HG03442 (cell line): ENCODE data around the gene C1QL4.

ENCODE experiments used
- ATAC-seq: cut with Tn5 transposase; IDR thresholded peaks from one replicate; pipeline ENCODE4 v1.9.1; 2021; ENCODE audit warnings: mild to moderate bottlenecking, moderate library complexity; ENCODE audit not compliant: unreplicated experiment

C1QL4 gene

GRCh38 chr12:49348781-49349180, 11.8 kb upstream of the C1QL4 start:
- ATAC-seq: no peak

DNA sequence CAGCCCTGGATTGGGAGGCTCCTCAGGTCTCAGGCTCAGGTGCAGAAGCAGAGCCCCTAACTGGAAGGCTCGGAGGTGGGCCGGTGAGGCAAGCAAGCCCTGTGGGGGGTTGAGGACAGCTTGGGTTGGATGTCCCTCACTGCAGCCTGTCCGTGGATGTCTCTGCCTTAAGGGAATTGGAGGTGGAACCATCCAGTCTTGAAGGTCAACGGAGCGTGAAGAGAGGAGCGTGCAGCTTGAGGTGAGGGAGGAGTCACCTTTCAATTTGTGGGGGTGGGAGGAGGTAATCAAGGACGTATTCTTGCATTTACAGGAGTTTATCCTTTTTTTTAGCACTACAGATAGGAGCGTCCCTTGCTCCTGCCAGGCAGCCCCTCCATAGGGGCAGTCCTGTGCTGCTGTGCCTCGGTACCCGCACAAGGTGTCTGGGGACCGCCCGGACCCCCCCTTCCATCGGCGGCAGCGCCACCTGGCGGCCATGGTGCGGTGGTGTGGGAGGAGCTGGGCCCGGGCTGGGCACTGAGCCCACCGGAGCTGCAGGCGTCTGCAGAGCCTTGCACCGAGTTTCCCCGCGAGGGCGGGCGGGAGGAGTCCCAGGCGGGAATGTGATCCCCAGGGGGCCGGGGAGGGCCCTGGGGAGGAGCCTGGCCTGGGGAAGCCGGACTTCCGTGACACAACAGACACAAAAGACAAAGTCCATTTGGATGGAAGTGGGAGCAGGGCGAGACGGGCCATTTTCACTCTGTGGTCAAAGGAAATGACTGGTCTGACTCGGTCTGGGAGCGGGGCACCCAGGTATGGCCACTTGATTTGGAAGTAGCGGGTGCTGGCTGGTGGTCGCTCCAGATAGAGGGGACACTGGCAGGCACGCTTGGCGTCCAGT, 10.6 kb upstream of the C1QL4 start:
- ATAC-seq: no peak

DNA sequence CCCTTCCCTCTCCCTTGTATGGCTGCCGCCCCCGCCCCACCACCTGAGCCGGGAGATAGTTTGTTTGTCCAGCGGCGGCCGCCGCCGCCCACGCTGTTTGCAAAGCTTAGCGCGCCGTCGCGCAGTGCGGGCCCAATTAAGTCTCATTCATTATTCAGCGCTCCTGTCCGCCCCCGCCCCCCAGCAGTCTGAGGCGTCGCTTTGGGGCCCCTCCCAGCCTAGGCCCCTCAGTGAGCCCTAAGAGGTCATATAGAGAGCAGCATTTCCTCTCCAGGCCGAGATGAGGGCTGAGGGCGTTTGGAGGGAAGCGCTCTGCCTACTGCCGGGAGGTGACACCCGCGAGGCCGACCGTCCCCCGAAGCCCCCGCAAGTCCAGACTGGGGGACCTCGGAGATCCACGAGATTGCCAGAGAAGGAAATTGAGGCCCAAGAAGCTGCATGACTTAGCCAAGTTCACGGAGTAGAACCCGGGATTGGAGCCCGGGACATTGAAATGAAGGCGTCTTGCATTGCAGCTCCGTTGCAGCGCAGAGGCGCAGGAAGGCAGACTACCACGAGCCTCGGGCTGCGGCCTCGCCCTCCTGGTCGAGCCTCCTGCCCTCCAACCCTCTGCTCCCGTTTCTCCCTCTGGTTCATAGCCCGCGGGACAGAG, 9.8 kb upstream of the C1QL4 start, which contains the start of gene DNAJC22:
Gene DNAJC22, plus strand, starts transcription at position 230 of the 652 bp plus-strand sequence. CDS start 1,985 bp downstream, outside the sequence.
- no peak for ATAC-seq

DNA sequence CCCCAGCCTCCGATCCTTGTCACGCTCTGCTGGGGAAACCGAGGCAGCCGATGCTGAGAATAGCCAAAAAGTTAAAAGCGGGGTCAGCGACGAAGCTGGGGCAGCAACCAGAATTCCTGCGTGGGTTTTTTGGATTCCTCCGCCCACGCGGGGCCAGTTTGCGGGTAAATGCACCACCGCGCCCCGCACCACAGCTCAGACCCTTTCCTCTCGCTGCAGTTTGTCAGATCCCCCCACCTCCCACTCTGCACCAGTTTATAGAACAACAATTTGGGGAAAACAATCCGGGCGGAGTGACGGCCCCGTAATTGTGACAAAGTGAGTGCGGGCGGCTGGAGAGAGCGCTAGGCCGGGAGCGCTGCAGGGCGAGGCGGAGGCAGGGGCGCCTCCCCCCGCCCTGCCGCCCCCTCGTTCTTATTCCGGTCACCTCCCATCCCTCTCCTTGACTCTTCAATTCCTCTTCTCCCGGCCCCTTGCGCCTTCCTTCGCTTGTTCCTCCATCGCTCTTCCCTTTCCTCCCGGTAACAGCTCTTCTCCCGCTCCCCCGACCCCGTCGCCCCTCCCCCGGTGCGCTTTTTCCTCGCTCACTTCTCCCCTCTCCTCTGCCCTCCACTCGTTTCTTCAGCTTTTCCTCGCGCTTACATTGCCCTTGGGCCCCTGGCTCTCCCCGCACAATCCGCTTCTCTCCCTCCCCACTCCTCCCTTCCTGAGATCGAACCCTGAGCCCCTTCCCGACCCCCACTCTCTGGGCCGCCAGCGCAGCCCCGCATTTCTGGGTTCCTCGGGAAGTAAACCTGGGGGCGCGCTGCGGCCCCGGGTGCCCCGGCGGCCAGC, 9.1 kb upstream of the C1QL4 start:
- ATAC-seq: no peak

DNA sequence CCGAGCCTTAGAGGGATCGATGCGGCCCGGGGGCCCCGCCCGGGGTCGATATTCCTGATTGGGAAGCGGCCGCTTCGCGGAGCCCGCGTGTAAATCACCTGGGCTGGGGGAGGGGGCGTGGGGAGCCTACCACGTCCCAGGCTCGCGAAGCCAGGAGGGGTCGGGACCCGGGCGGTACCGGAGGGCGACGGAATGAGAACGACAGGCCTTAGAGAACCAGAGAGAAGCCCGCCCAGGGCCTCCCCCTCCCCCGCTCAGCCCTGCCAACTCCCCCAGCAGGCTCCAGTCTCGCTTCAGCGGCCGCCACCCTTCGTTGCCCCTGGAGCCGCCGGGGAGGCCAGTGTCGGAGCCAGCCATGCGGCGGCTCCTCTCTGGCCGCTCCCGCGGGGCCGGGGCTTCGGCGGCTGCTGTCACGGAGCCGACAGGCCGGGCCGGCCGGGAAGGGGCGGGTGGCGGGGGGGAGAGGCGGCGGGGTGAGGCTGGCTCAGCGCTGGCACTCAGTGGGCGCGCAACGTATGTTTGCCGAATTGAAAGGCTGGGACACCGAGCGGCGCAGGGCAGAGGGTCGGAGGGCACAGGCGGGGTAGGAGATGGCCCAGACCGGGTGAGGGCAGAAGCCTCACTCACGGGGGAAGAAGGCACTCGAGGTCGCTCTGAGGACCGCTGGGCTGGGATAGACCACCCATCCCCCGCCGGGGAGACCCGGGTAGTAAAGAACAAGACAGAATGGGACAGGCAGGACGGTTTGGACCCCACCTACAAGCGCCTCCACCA, 8.2 kb upstream of the C1QL4 start:
- no peak for ATAC-seq

DNA sequence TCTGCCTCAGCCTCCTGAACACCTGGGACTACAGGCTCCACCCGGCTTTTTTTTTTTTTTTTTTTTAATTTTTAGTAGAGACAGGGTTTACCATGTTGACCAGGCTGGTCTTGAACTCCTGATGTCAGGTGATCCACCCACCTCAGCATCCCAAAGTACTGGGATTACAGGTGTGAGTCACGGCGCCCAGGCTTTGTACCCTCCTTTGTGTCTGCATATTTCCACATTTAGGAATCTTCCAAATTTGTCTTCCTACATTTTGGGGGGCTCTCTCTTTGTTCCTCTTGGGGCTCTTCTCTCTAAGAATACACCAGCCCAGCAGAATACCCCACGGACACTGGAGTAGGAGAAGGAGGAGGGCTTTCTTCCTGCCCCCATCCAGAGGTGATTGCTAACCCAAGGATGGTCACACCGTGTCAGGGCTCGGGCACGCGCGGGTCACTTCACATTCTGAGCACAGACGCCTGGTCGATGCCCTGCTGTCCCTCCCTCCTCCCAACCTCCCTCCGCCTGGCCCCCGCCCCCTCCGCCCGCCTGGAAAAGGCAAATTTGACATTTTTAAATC, 7.6 kb upstream of the C1QL4 start:
- no peak for ATAC-seq

GRCh38 chr12:49342914-49343731, 6.1 kb upstream of the C1QL4 start:
- ATAC-seq: no peak

- peak; percentile 58 for ATAC-seq
Observed at GRCh38 chr12:49342066-49342913, 5.3 kb upstream of the C1QL4 start.

DNA sequence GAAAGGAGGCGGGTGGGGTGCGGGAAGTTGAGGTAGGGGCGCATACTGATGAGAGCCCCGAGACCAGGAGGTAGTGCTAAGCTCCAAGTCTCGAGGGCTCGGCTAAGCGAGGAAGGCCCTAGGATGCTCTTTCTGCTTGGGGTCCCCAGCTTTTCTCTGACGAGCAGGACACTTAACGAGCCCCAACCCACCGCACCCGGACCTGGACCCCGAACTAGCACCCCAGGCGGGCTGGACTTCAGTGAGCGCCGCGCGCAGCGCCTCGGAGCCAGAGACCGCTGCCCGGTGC, 4.7 kb upstream of the C1QL4 start:
- ATAC-seq: no peak

DNA sequence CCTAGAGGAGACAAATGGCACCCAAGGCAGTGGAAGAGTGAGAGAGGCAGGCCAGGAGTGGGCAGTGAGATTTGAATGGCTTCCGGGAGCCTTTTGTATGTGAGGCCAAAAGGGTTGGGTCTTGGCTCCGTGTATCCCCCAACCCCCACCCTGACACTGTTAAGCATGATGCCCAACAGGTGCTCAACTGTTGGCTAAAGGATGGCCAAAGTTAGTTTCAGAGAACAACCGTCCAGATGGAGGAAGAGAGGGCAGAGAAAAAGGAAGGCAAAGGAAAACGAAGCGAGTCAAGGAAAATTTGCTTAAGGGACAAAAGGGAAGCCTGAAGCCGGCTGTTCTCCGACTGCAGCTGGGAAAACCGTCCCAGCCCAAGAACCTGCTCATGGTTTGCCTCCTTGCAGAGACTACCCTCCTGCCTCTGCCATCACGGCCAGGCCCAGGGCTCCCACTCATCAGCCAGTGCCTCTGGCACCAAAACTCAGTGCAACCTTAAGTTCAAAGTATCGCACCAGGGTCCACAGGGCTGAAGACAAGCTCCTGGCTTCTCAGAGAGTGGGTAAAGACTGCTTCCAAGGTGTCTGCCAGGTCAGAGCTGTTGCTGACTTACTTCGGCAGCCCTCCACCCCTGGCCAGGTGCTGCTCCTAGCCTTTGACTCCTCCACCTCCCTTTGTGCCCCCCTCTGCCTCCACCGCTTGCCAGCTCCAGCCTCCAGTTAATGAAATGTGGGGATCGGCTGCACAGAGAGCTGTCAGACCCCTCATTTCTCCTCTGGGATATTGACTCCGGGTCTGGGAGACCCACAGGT, 4.2 kb upstream of the C1QL4 start:
- no peak for ATAC-seq

- no peak for ATAC-seq
Observed at GRCh38 chr12:49340095-49340870, 3.3 kb upstream of the C1QL4 start.

GRCh38 chr12:49339464-49339861, 2.5 kb upstream of the C1QL4 start:
- ATAC-seq: no peak

DNA sequence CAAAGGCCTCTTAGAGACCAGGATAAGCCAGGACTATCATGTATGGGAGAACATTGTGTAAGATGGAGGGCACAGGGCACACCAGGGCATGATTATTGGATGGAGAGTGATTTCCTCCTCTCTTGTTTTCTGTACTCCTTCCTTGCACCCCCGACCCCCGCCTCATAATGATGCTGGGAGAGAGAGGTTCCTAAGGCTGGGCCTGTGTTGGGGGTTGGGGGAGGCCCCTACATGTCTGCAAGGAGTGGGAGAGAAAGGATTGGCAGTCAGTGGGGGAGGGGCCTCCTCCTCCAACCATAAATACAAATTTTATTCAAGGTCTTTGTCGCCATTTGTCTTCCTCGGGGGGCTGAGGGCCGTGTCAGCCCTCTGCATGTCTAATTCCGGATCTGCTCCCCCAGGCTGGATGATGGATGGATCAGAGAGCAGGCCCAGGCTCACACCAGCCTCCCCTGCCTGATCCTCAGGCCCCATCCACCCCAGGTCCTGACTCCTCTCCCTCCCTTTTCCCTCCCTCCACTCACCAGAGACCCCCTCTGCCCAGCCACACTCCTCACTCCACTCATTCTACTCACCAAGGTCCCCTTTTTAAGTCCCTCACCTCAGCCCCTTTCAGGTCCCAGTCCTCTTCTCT, 2.0 kb upstream of the C1QL4 start:
- no peak for ATAC-seq

DNA sequence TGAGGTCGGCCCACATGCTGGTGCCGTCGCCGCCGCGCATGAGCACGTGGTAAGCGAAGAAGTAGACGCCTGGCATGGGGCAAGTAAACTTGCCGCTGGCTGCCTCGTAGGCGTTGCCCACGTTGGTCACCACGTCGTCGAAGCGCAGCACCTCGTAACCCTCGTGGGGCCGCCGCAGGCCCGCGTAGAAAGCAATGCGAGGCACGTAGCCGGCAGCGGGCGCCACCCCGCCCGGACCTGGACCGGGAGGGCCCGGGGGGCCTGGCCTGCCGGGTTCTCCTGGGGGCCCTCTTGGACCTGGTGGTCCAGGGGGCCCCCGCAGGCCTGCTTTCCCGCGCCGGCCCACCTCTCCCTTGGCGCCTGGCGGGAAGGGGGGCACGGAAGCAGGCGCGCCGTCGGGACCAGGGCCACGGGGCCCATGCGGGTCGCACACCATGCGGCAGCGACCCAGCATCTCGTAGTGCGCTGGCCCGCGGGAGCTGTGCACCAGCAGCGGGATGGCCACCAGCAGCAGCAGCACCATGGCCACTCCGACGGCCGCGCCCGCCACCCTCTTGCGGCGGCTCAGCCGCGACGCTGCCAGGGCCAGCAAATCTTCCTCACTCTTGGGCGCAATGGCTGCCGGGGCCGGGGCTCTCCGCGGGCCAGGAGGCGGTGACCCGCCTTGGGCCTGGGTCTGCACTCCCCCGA, 888 bp downstream of the C1QL4 start:
- no peak for ATAC-seq

- no peak for ATAC-seq
Observed at GRCh38 chr12:49335118-49335954, 1.7 kb downstream of the C1QL4 start.
